ENCODE measurements around the gene AUH. TPM values are rescaled to one million over a fixed set of nuclear protein-coding genes. Genes with fewer than 3 reads are reported as not detected.
"Not testable (repeated sequence)": the region's sequence is repeated elsewhere in the genome, so short reads cannot be mapped to it uniquely, and the experiment has no call there.

AUH gene
- total RNA-seq, 1 experiment from 2014 or later: 16.0 TPM

GRCh38 chr9:91379426-91379825 lies 17.7 kb upstream of the AUH start:
- DNase-seq (ENCODE audit: extremely low read depth, low read depth): no peak

GRCh38 chr9:91378695-91379127 lies 17.0 kb upstream of the AUH start:
- no peak for DNase-seq (ENCODE audit: extremely low read depth, low read depth)

DNA sequence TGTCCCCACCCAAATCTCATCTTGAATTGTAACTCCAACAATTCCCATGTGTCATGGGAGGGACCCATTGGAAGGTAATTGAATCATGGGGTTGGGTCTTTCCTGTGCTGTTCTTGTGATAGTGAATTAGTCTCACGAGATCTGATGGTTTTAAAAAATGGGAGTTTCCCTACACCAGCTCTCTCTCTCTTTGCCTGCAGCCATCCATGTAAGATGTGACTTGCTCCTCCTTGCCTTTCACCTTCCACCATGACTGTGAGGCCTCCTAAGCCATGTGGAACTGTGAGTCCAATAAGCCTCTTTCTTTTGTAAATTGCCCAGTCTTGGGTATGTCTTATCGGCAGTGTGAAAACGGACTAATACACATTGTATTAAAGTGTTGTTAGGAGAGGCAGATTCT lies 16.3 kb upstream of the AUH start:
- DNase-seq (ENCODE audit: extremely low read depth, low read depth): not testable (repeated sequence)

GRCh38 chr9:91376239-91376638 lies 14.5 kb upstream of the AUH start:
- no peak for DNase-seq (ENCODE audit: extremely low read depth, low read depth)

GRCh38 chr9:91374939-91375338 lies 13.2 kb upstream of the AUH start:
- no peak for DNase-seq (ENCODE audit: extremely low read depth, low read depth)

GRCh38 chr9:91371894-91372293 lies 10.2 kb upstream of the AUH start:
- no peak for DNase-seq (ENCODE audit: extremely low read depth, low read depth)

- DNase-seq (ENCODE audit: extremely low read depth, low read depth): not testable (repeated sequence)
These were observed 8.3 kb upstream of the AUH start for GRCh38 chr9:91370006-91370405.

DNA sequence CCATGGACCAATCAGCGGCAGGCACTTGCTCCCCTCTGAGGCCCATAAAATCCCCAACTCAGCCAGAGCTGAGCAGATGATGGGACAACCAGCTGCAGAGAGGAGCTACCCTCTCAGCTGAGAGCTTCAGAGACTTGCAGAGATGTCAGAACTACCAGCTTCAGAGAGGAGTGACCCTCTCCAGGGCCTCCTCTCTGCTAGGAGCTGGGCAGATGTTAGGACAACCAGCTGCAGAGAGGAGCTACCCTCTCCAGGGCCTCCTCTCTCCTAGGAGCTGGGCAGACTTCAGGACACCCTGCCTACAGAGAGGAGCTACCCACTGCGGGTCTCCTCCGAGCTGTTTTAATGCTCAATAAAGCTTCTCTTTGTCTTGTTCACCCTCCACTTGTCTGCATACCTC lies 3.0 kb upstream of the AUH start:
- no peak for DNase-seq (ENCODE audit: extremely low read depth, low read depth)

- no peak for DNase-seq (ENCODE audit: extremely low read depth, low read depth)
These were observed 2.3 kb upstream of the AUH start for GRCh38 chr9:91364005-91364404.

GRCh38 chr9:91362051-91362611 lies 413 bp upstream of the AUH start:
- no peak for DNase-seq (ENCODE audit: extremely low read depth, low read depth)

- no peak for DNase-seq (ENCODE audit: extremely low read depth, low read depth)
These were observed 997 bp downstream of the AUH start for GRCh38 chr9:91360551-91361290.

DNA sequence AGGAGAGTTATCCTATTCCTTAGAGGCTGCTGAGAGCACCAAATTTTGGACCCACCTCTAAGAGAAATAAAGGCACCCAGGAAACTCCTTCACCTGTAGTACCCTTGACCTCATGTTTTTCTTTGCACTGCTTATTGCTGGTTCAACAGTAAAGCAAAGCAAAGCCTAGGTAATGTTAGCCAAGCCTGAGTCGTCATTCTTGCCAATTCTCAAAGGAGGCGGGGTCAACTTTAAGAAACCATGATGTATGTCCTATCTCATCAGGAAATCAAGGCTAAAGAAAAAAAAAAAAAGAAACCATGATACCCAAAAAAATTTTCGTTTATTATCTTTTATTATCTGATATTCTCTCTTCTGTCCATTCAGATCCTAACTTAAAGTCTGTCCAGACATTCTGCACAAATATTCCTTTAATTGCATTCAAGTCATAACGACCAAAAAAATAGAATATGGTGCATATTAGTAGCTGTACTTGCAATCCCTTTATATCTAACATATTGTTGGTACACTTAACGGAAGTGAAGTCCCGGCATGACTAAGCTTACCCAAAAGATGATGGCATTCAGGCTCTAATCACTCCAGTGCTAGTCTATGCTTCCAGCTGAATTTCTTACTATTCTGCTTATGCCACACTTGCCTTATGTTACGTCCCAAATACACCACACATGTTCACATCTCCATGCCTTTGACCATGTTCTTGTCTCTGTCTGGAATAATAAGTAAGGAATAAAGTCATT lies 1.8 kb downstream of the AUH start:
- DNase-seq (ENCODE audit: extremely low read depth, low read depth): no peak

GRCh38 chr9:91359083-91359482 lies 2.6 kb downstream of the AUH start:
- no peak for DNase-seq (ENCODE audit: extremely low read depth, low read depth)

GRCh38 chr9:91354881-91355280 lies 6.8 kb downstream of the AUH start:
- DNase-seq (ENCODE audit: extremely low read depth, low read depth): no peak

DNA sequence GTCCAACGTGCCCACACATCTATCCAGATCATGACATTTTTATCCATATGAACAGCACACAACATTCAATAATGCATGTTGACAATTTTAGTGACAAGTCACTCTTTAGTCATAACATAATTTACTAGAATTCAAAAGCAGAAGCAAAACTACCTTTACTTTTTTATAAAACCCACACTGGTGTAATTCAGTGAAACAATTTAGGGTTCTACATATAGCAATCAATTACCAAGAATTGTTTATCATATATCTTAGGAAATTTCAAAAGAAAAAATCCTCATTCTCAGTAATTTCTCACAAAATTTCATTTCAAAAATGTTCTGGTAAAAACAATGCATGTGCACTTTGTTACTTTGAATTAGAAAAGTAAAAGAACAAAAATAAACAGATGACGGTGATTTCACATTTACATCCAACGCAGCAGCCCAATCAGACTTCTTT lies 12.6 kb downstream of the AUH start:
- no peak for DNase-seq (ENCODE audit: extremely low read depth, low read depth)

DNA sequence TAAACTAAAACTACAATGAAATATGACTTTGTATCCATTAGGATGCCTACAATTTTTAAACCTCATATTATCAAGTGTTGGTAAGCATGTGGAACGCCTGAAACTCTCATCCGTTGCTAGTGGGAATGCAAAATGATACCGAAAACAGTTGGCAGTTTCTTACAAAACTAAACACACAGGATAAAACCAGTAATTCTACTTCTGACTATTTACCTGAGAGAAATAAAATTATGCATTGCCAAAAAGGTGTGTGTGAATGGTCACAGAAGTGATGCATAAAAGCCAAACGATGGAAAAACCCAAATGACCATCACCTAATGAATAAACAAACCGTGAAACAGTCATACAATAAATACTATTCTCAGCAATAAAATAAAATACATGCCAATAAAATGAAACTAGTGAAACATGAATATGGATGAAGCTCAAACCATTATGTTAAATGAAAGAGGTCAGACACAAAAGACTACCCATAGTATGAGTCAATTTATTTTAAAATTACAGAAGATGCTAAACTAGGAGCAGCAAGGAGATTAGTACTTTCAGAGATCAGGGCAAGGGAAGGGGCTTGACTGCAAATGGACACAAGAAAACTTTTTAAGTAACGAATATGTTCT lies 13.4 kb downstream of the AUH start:
- no peak for DNase-seq (ENCODE audit: extremely low read depth, low read depth)

GRCh38 chr9:91347377-91347776 lies 14.3 kb downstream of the AUH start:
- DNase-seq (ENCODE audit: extremely low read depth, low read depth): no peak

DNA sequence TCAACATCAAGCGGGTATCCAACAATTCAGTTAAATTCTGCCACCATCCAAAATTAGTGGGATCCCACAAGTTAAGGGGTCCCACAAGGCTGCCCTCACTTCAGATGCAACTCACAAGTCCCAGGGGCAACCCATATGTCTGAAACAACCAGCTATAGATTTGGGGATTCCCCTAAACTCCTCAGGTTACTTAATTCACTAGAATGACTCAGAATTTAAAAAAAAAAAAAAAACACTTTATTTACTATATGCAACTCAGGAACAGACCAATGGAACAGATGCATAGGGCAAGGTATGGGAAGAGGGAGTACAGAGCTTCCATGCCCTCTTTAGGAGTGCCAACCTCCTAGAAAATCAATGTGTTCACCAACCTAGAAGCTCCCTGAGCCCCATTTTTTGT lies 15.1 kb downstream of the AUH start:
- no peak for DNase-seq (ENCODE audit: extremely low read depth, low read depth)

- no peak for DNase-seq (ENCODE audit: extremely low read depth, low read depth)
These were observed 15.7 kb downstream of the AUH start for GRCh38 chr9:91345978-91346377.

GRCh38 chr9:91342575-91342974 lies 19.1 kb downstream of the AUH start:
- DNase-seq (ENCODE audit: extremely low read depth, low read depth): no peak

- DNase-seq (ENCODE audit: extremely low read depth, low read depth): no peak
These were observed 20.0 kb downstream of the AUH start for GRCh38 chr9:91341749-91342148.

Data from NCI-H460 (cell line).